ENCODE results near the gene HEPN1. TPM values are rescaled to one million over a fixed set of nuclear protein-coding genes. Genes with fewer than 3 reads are reported as not detected.

Gene HEPN1
- total RNA-seq, 2 experiments from 2014 or later: not detected

GRCh38 chr11:124922831-124923230, 3.8 kb downstream of the HEPN1 start:
- no peaks in the 10 kb centered on the region for H3K9me3 Mint-ChIP-seq (ENCODE audit: low read depth)
- no peak overlapping the region for H3K27ac Mint-ChIP-seq
- H3K4me1 Mint-ChIP-seq: peaks cover 12% of the 10 kb centered on the region
- CTCF ChIA-PET: interaction anchor here (1.9 kb wide), 1 partner anchor 46 kb away, joined by 5 read pairs; no protein-coding TSS in a partner anchor
- DNase-seq (no peak), ATAC-seq (no peak)
- no peaks in the 10 kb centered on the region for H3K36me3 Mint-ChIP-seq
- H3K4me3 Mint-ChIP-seq: no peak overlapping the region
- H3K27me3 Mint-ChIP-seq: peaks cover 8% of the 10 kb centered on the region

- CTCF ChIA-PET: interaction anchor here (1.9 kb wide), 1 partner anchor 47 kb away, joined by 5 read pairs; no protein-coding TSS in a partner anchor
- Mint-ChIP-seq H3K9me3 (ENCODE audit: low read depth) (no peaks in the 10 kb centered on the region), H3K27me3 (peaks cover 8% of the 10 kb centered on the region), H3K27ac (no peak overlapping the region), H3K4me1 (peaks cover 12% of the 10 kb centered on the region), H3K4me3 (no peak overlapping the region), H3K36me3 (no peaks in the 10 kb centered on the region)
- no peak for ATAC-seq
- no peak for DNase-seq
Measured at GRCh38 chr11:124923296-124923695, 4.2 kb downstream of the HEPN1 start.

- no peaks in the 10 kb centered on the region for H3K9me3 Mint-ChIP-seq (ENCODE audit: low read depth)
- no peak overlapping the region for H3K4me3 Mint-ChIP-seq
- H3K27me3 Mint-ChIP-seq: peaks cover 2% of the 10 kb centered on the region
- H3K4me1 Mint-ChIP-seq: peaks cover 7% of the 10 kb centered on the region
- ATAC-seq (no peak), DNase-seq (no peak)
- CTCF ChIA-PET: interaction anchor here (1.6 kb wide), 1 partner anchor 14 kb away, joined by 4 read pairs; no protein-coding TSS in a partner anchor
- H3K27ac Mint-ChIP-seq: no peak overlapping the region
- H3K36me3 Mint-ChIP-seq: no peaks in the 10 kb centered on the region
Measured at GRCh38 chr11:124928942-124929665, 10.1 kb downstream of the HEPN1 start.

GRCh38 chr11:124930799-124931198, 11.7 kb downstream of the HEPN1 start:
- H3K4me1 Mint-ChIP-seq: peaks cover 7% of the 10 kb centered on the region
- H3K4me3 Mint-ChIP-seq: no peak overlapping the region
- no peak for DNase-seq
- CTCF ChIA-PET: interaction anchor here (0.6 to 1.0 kb wide), 2 partner anchors 20 to 55 kb away, joined by 3 read pairs; no protein-coding TSS in a partner anchor
- no peak for ATAC-seq
- H3K27me3 Mint-ChIP-seq: peaks cover 2% of the 10 kb centered on the region
- peak overlapping the region; percentile 25 for H3K27ac Mint-ChIP-seq
- H3K9me3 Mint-ChIP-seq (ENCODE audit: low read depth): no peaks in the 10 kb centered on the region
- H3K36me3 Mint-ChIP-seq: no peaks in the 10 kb centered on the region

- no peak for ATAC-seq
- no peak overlapping the region for H3K4me3 Mint-ChIP-seq
Measured at GRCh38 chr11:124934862-124935547, 16.0 kb downstream of the HEPN1 start.

GRCh38 chr11:124935548-124936514, 16.8 kb downstream of the HEPN1 start, which contains the start of gene HEPACAM:
Gene HEPACAM, minus strand, starts transcription at chr11:124936047. Its CDS starts 41 bp downstream, at chr11:124936006.
- Mint-ChIP-seq H3K9me3 (ENCODE audit: low read depth) (no peaks in the 10 kb centered on the region), H3K4me3 (no peak within 1 kb of the TSS), H3K27me3 (peaks cover 18% of the 10 kb centered on the region), H3K36me3 (no peaks in the 10 kb centered on the region), H3K27ac (no peak within 1 kb of the TSS), H3K4me1 (peaks cover 2% of the 10 kb centered on the region)
- DNase-seq (no peak), ATAC-seq (no peak)
- CTCF ChIA-PET: interaction anchor here (1.1 to 4.7 kb wide), 4 partner anchors 8 to 206 kb away, joined by 3 to 12 read pairs (median 4); no protein-coding TSS in a partner anchor

More at GRCh38 chr11:124934862-124935547, 16.0 kb downstream of the HEPN1 start:
- Mint-ChIP-seq H3K9me3 (ENCODE audit: low read depth) (no peaks in the 10 kb centered on the region), H3K4me1 (peaks cover 7% of the 10 kb centered on the region), H3K36me3 (no peaks in the 10 kb centered on the region), H3K27me3 (peaks cover 16% of the 10 kb centered on the region), H3K27ac (no peak overlapping the region)
- CTCF ChIA-PET: interaction anchor here (1.0 to 4.7 kb wide), 5 partner anchors 9 to 207 kb away, joined by 3 to 12 read pairs (median 4); no protein-coding TSS in a partner anchor
- DNase-seq: no peak

- CTCF ChIA-PET: interaction anchor here (1.0 to 4.7 kb wide), 2 partner anchors 11 to 13 kb away, joined by 3 to 12 read pairs; no protein-coding TSS in a partner anchor
- H3K4me1 Mint-ChIP-seq: no peaks in the 10 kb centered on the region
- H3K36me3 Mint-ChIP-seq: no peaks in the 10 kb centered on the region
- H3K4me3 Mint-ChIP-seq: no peak overlapping the region
- H3K27me3 Mint-ChIP-seq: peaks cover 18% of the 10 kb centered on the region
- H3K9me3 Mint-ChIP-seq (ENCODE audit: low read depth): no peaks in the 10 kb centered on the region
- no peak for ATAC-seq
- no peak overlapping the region for H3K27ac Mint-ChIP-seq
- no peak for DNase-seq
Measured at GRCh38 chr11:124937336-124937935, 18.4 kb downstream of the HEPN1 start.

GRCh38 chr11:124938206-124938765, 19.2 kb downstream of the HEPN1 start:
- DNase-seq (no peak), ATAC-seq (no peak)
- CTCF ChIA-PET: interaction anchor here (1.0 to 4.7 kb wide), 2 partner anchors 11 to 12 kb away, joined by 3 to 12 read pairs; no protein-coding TSS in a partner anchor
- Mint-ChIP-seq H3K4me1 (peaks cover 2% of the 10 kb centered on the region), H3K27me3 (peaks cover 18% of the 10 kb centered on the region), H3K36me3 (no peaks in the 10 kb centered on the region), H3K27ac (no peak overlapping the region), H3K4me3 (no peak overlapping the region), H3K9me3 (ENCODE audit: low read depth) (no peaks in the 10 kb centered on the region)

GRCh38 chr11:124938970-124939369, 19.9 kb downstream of the HEPN1 start:
- H3K4me3 Mint-ChIP-seq: no peak overlapping the region
- H3K27ac Mint-ChIP-seq: no peak overlapping the region
- no peak for ATAC-seq
- no peak for DNase-seq
- CTCF ChIA-PET: no interaction called here
- H3K36me3 Mint-ChIP-seq: no peaks in the 10 kb centered on the region
- no peaks in the 10 kb centered on the region for H3K9me3 Mint-ChIP-seq (ENCODE audit: low read depth)
- peaks cover 7% of the 10 kb centered on the region for H3K4me1 Mint-ChIP-seq
- peaks cover 18% of the 10 kb centered on the region for H3K27me3 Mint-ChIP-seq

GRCh38 chr11:124941703-124942102, 22.7 kb downstream of the HEPN1 start:
- Mint-ChIP-seq H3K36me3 (peaks cover 3% of the 10 kb centered on the region), H3K9me3 (ENCODE audit: low read depth) (no peaks in the 10 kb centered on the region), H3K4me3 (no peak overlapping the region), H3K4me1 (peaks cover 7% of the 10 kb centered on the region), H3K27me3 (peaks cover 8% of the 10 kb centered on the region), H3K27ac (no peak overlapping the region)
- DNase-seq (no peak), ATAC-seq (no peak)
- CTCF ChIA-PET: interaction anchor here (1.0 to 1.1 kb wide), 3 partner anchors 9 to 65 kb away, joined by 3 to 6 read pairs (median 5); partner anchors contain the start of gene CCDC15

GRCh38 chr11:124942466-124943253, 23.6 kb downstream of the HEPN1 start:
- H3K4me1 Mint-ChIP-seq: peaks cover 7% of the 10 kb centered on the region
- no peak overlapping the region for H3K4me3 Mint-ChIP-seq
- H3K36me3 Mint-ChIP-seq: peaks cover 5% of the 10 kb centered on the region
- ATAC-seq: no peak
- H3K9me3 Mint-ChIP-seq (ENCODE audit: low read depth): no peaks in the 10 kb centered on the region
- DNase-seq: no peak
- no peak overlapping the region for H3K27ac Mint-ChIP-seq
- CTCF ChIA-PET: interaction anchor here (1.0 to 1.8 kb wide), 6 partner anchors 8 to 67 kb away, joined by 3 to 7 read pairs (median 4); partner anchors contain the start of gene CCDC15
- H3K27me3 Mint-ChIP-seq: peaks cover 2% of the 10 kb centered on the region

Measured in activated CD8-positive, alpha-beta memory T cell treated with anti-CD3 and anti-CD28 coated beads, Interleukin-2, amount 10 ng/mL, durations not matched to agents 7 days and 5 days (primary cell).